Mesendoderm (in vitro differentiated cells): ENCODE data around the gene GLDC.
"Not testable (repeated sequence)": the region's sequence is repeated elsewhere in the genome, so short reads cannot be mapped to it uniquely, and the experiment has no call there.

Experiments used
- DNase-seq: peaks from one replicate; pipeline ENCODE4 v3.0.0; 2013
- H2AK5ac ChIP-seq: 2 replicates; pipeline ENCODE4 v1.6.1; 2013; ENCODE audit warnings: low read length, inconsistent platforms
- H2BK120ac ChIP-seq: 2 replicates; pipeline ENCODE4 v1.6.1; 2013; ENCODE audit warnings: low read depth, mild to moderate bottlenecking, low read length, moderate library complexity, mixed read lengths
- H2BK15ac ChIP-seq: replicated peaks from 2 replicates; pipeline ENCODE4 v1.6.1; 2013; ENCODE audit warnings: low read depth, mild to moderate bottlenecking, moderate library complexity
- H2BK5ac ChIP-seq: 2 replicates; pipeline ENCODE4 v1.6.1; 2013; ENCODE audit warnings: low read length, inconsistent platforms
- H3K18ac ChIP-seq: 2 replicates; pipeline ENCODE4 v1.6.1; 2013; ENCODE audit warnings: mild to moderate bottlenecking, low read length, mixed read lengths
- H3K23ac ChIP-seq: one replicate; pipeline ENCODE4 v1.6.1; 2013; ENCODE audit warnings: low read length
- H3K27ac ChIP-seq: 2 replicates; pipeline ENCODE4 v1.5.1; 2013; ENCODE audit warnings: low read depth, mild to moderate bottlenecking, inconsistent platforms, low read length, moderate library complexity
- H3K27me3 ChIP-seq: 2 replicates; pipeline ENCODE4 v1.6.1; 2013; ENCODE audit warnings: low read length, control low read depth, mild to moderate bottlenecking, inconsistent platforms; ENCODE audit not compliant: insufficient read depth, poor library complexity
- H3K36me3 ChIP-seq: 2 replicates; pipeline ENCODE4 v1.6.1; 2013; ENCODE audit warnings: low read length, inconsistent platforms; ENCODE audit not compliant: control insufficient read depth, insufficient read depth
- H3K4ac ChIP-seq: one replicate; pipeline ENCODE4 v1.6.1; 2013; ENCODE audit warnings: low read depth, mild to moderate bottlenecking, low read length, moderate library complexity
- H3K4me1 ChIP-seq: 2 replicates; pipeline ENCODE4 v1.6.1; 2013; ENCODE audit warnings: low read depth, low read length, inconsistent platforms; ENCODE audit not compliant: control insufficient read depth
- H3K4me2 ChIP-seq: 2 replicates; pipeline ENCODE4 v1.6.1; 2013; ENCODE audit warnings: low read length
- H3K4me3 ChIP-seq: 2 replicates; pipeline ENCODE4 v1.5.1; 2013; ENCODE audit warnings: mild to moderate bottlenecking, low read length
- H3K56ac ChIP-seq: one replicate; pipeline ENCODE4 v1.6.1; 2013; ENCODE audit warnings: low read length
- H3K79me1 ChIP-seq: 2 replicates; pipeline ENCODE4 v1.6.1; 2013; ENCODE audit warnings: low read length, inconsistent platforms
- H3K79me2 ChIP-seq: 2 replicates; pipeline ENCODE4 v1.6.1; 2013; ENCODE audit warnings: mild to moderate bottlenecking, low read length; ENCODE audit not compliant: control insufficient read depth, insufficient read depth
- H3K9ac ChIP-seq: 2 replicates; pipeline ENCODE4 v1.6.1; 2013; ENCODE audit warnings: low read length, inconsistent platforms
- H4K5ac ChIP-seq: one replicate; pipeline ENCODE4 v1.6.1; 2013; ENCODE audit warnings: low read length
- H4K8ac ChIP-seq: one replicate; pipeline ENCODE4 v1.6.1; 2013; ENCODE audit warnings: low read depth, mild to moderate bottlenecking, control low read depth, low read length, moderate library complexity
- WGBS: extraction: QIAGEN DNeasy Blood & Tissue Kit; methylation state at CpG from one replicate; pipeline ENCODE4 v1.1.7; 2013; ENCODE audit warnings: low lambda C conversion rate, missing lambda C conversion rate; ENCODE audit not compliant: insufficient coverage; ENCODE audit errors: extremely low coverage; 5-methylcytosine and 5-hydroxymethylcytosine counted together

GLDC gene

DNA sequence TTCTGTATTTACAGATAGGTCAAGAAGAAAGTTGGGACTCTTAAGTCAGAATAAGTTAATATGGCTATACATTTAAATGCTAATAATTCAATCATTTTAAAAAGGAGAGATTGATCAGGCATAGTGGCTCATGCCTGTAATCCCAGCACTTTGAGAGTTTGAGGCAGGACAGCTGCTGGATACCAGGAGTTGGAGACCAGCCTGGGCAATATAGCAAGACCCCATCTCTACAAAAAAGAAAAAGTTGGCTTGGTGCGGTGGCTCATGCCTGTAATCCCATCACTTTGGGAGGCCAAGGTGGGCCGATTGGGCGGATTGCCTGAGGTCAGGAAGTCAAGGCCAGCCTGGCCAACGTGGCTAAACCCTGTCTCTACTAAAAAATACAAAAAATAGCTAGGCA lies 15.0 kb upstream of the GLDC start:
- H3K36me3 ChIP-seq: no peaks in the 10 kb centered on the region
- H3K23ac ChIP-seq: no peak overlapping the region
- H3K27ac ChIP-seq: no peak overlapping the region
- no peak overlapping the region for H2BK15ac ChIP-seq
- no peak overlapping the region for H2AK5ac ChIP-seq
- no peak overlapping the region for H2BK120ac ChIP-seq
- no peak overlapping the region for H2BK5ac ChIP-seq
- H3K9ac ChIP-seq: no peak overlapping the region
- DNase-seq: no peak
- H3K4me2 ChIP-seq: no peak overlapping the region
- no peak overlapping the region for H3K56ac ChIP-seq
- no peak overlapping the region for H4K5ac ChIP-seq
- H3K4me1 ChIP-seq: no peaks in the 10 kb centered on the region
- H3K79me1 ChIP-seq: no peaks in the 10 kb centered on the region
- no peak overlapping the region for H3K4me3 ChIP-seq
- H3K79me2 ChIP-seq: no peaks in the 10 kb centered on the region
- H3K4ac ChIP-seq: no peak overlapping the region
- H4K8ac ChIP-seq: no peak overlapping the region
- H3K27me3 ChIP-seq: no peaks in the 10 kb centered on the region
- no CpG with 5 or more reads among the region's 4 CpGs for WGBS
- H3K18ac ChIP-seq: no peak overlapping the region

DNA sequence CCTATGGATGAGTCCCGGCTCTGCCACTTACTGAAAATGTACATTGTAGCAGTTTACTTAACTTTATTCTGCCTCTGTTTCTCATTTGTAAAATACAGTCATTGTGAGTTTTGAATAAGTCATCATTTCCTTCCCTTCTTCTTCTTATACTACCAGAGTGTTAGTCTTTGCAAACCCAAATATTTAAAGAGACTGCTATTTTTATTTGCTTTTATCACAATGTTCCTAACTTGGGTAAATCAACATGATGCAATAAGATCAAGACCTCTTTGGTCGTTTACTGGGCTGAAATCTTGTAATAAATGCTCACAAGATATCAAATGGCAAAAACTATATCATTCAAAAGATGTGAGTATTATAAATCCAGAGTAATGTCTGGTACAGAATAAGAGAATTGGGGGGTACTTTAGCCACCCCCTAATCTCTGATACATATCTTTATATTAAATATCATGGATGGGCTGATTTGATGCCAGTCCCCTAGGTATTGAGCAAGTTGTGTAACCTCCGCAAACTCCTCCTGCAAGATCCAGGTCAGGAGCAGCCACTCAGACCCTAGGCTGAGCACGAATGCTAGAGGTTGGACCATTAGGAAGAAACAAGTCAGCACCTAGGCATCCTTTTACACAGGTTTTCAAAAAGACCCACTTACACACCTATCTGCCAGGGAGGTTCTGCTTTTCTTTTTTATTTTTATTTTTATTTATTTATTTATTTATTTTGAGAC lies 13.3 kb upstream of the GLDC start:
- Histone ChIP-seq H2BK15ac (no peak overlapping the region), H4K5ac (no peak overlapping the region), H3K4me3 (no peak overlapping the region), H3K23ac (no peak overlapping the region), H2BK120ac (no peak overlapping the region), H4K8ac (no peak overlapping the region), H2BK5ac (no peak overlapping the region), H3K56ac (no peak overlapping the region), H3K4me1 (no peaks in the 10 kb centered on the region), H3K79me1 (no peaks in the 10 kb centered on the region), H2AK5ac (no peak overlapping the region), H3K4me2 (no peak overlapping the region), H3K27ac (no peak overlapping the region), H3K36me3 (no peaks in the 10 kb centered on the region), H3K79me2 (no peaks in the 10 kb centered on the region), H3K9ac (no peak overlapping the region), H3K4ac (no peak overlapping the region), H3K18ac (no peak overlapping the region), H3K27me3 (no peaks in the 10 kb centered on the region)
- no CpG with 5 or more reads among the region's 4 CpGs for WGBS
- no peak for DNase-seq

- peak; percentile 21 for DNase-seq
- H2AK5ac ChIP-seq: no peak overlapping the region
- H3K4me3 ChIP-seq: no peak overlapping the region
- H3K79me1 ChIP-seq: no peaks in the 10 kb centered on the region
- no peak overlapping the region for H3K18ac ChIP-seq
- H3K4ac ChIP-seq: no peak overlapping the region
- no peak overlapping the region for H2BK15ac ChIP-seq
- H3K4me2 ChIP-seq: no peak overlapping the region
- H3K4me1 ChIP-seq: no peaks in the 10 kb centered on the region
- no peak overlapping the region for H3K9ac ChIP-seq
- no peaks in the 10 kb centered on the region for H3K79me2 ChIP-seq
- H3K23ac ChIP-seq: no peak overlapping the region
- H4K5ac ChIP-seq: no peak overlapping the region
- H2BK120ac ChIP-seq: no peak overlapping the region
- H2BK5ac ChIP-seq: no peak overlapping the region
- H4K8ac ChIP-seq: no peak overlapping the region
- no peak overlapping the region for H3K56ac ChIP-seq
- no peaks in the 10 kb centered on the region for H3K27me3 ChIP-seq
- H3K36me3 ChIP-seq: no peaks in the 10 kb centered on the region
- no CpG with 5 or more reads among the region's 6 CpGs for WGBS
- H3K27ac ChIP-seq: no peak overlapping the region
Measured at GRCh38 chr9:6656614-6657300, 11.2 kb upstream of the GLDC start.

DNA sequence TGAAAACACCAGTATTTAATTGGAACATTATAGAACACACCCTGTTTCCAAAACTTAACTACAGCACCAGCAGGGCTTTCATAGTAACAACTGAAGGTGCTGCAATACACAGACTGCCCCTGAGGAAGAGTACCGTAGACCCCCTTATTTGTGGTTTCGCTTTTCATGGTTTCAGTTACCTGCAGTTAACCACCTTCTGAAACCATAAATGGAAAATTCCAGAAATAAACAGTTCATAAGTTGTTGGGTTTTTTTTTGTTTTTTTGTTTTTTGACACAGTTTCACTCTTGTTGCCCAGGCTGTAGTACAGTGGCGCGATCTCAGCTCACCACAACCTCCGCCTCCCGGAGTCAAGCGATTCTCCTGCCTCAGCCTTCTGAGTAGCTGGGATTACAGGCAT lies 9.5 kb upstream of the GLDC start:
- Histone ChIP-seq H3K9ac (no peak overlapping the region), H3K79me1 (no peaks in the 10 kb centered on the region), H3K4me3 (no peak overlapping the region), H2BK5ac (no peak overlapping the region), H2AK5ac (no peak overlapping the region), H2BK15ac (no peak overlapping the region), H3K4me2 (no peak overlapping the region), H3K56ac (no peak overlapping the region), H3K27me3 (no peaks in the 10 kb centered on the region), H3K4ac (no peak overlapping the region), H3K27ac (no peak overlapping the region), H3K23ac (no peak overlapping the region), H3K4me1 (no peaks in the 10 kb centered on the region), H3K18ac (no peak overlapping the region), H4K5ac (no peak overlapping the region), H3K79me2 (no peaks in the 10 kb centered on the region), H3K36me3 (no peaks in the 10 kb centered on the region), H4K8ac (no peak overlapping the region), H2BK120ac (no peak overlapping the region)
- no CpG with 5 or more reads among the region's 7 CpGs for WGBS
- no peak for DNase-seq

DNA sequence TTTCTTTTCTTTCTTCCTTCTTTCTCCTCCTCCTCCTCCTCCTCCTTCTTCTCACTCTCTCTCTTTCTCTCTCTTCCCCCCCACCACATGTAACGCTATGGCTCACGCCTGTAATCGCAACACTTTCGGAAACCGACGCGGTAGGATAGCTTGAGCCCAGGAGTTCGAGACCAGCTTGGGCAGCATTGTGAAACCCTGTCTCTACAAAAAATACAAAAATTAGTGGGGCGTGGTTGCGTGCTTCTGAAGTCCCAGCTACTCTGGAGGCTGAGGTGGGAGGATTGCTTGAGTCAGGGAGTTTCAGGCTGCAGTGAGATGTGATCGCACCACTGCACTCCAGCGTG lies 736 bp upstream of the GLDC start:
- Histone ChIP-seq H3K79me1 (peaks cover 4% of the 10 kb centered on the region), H3K18ac (no peak overlapping the region), H2AK5ac (no peak overlapping the region), H3K23ac (no peak overlapping the region), H4K8ac (no peak overlapping the region), H4K5ac (no peak overlapping the region), H2BK120ac (no peak overlapping the region), H3K9ac (peak overlapping the region; percentile 32), H3K4ac (no peak overlapping the region), H3K4me3 (no peak overlapping the region), H2BK15ac (no peak overlapping the region), H3K4me2 (peak overlapping the region; percentile 40), H3K27me3 (no peaks in the 10 kb centered on the region), H2BK5ac (no peak overlapping the region), H3K27ac (no peak overlapping the region), H3K36me3 (no peaks in the 10 kb centered on the region), H3K56ac (peak overlapping the region; percentile 81), H3K4me1 (no peaks in the 10 kb centered on the region), H3K79me2 (peaks cover 4% of the 10 kb centered on the region)
- DNase-seq: no peak
- no CpG with 5 or more reads among the region's 12 CpGs for whole genome bisulfite sequencing

GRCh38 chr9:6645105-6645354 lies 499 bp downstream of the GLDC start:
- not testable (repeated sequence) for H3K27me3 ChIP-seq, H2AK5ac ChIP-seq, H3K23ac ChIP-seq, H3K4me1 ChIP-seq, H3K4ac ChIP-seq, H4K8ac ChIP-seq, H3K36me3 ChIP-seq, H2BK5ac ChIP-seq, H3K27ac ChIP-seq, H3K79me2 ChIP-seq, H4K5ac ChIP-seq, H3K79me1 ChIP-seq, H2BK120ac ChIP-seq, H3K18ac ChIP-seq, H2BK15ac ChIP-seq
- H3K4me3 ChIP-seq: peak overlapping the region; percentile 9
- peak overlapping the region; percentile 67 for H3K9ac ChIP-seq
- peak overlapping the region; percentile 81 for H3K56ac ChIP-seq
- peak overlapping the region; percentile 80 for H3K4me2 ChIP-seq
- WGBS: no CpG with 5 or more reads among the region's 24 CpGs
- peak; percentile 44 for DNase-seq
